Bronchial epithelial cell (primary cell): ENCODE data around the gene DHFR2. TPM values are rescaled to one million over a fixed set of nuclear protein-coding genes. Genes with fewer than 3 reads are reported as not detected.
A peak's percentile ranks its signal among the peaks of the same experiment; 100 is the strongest.
"Not testable (repeated sequence)": the region's sequence is repeated elsewhere in the genome, so short reads cannot be mapped to it uniquely, and the experiment has no call there.

ENCODE experiments used
- DNase-seq: peaks from one replicate; pipeline ENCODE4 v3.0.0-alpha.2; 2010; ENCODE audit warnings: low read depth
- FAIRE-seq: peaks from 2 replicates; lab custom pipeline; 2011; peaks lifted over from hg19 to GRCh38; lab: Jason Lieb, UNC
- H3K27me3 ChIP-seq: 2 replicates; pipeline ENCODE4 v1.5.1; 2011; ENCODE audit warnings: low read length; ENCODE audit not compliant: control insufficient read depth, insufficient read depth
- H3K36me3 ChIP-seq: 2 replicates; pipeline ENCODE4 v1.5.1; 2011; ENCODE audit warnings: low read length; ENCODE audit not compliant: control insufficient read depth, insufficient read depth
- H3K4me3 ChIP-seq: 2 replicates; pipeline ENCODE4 v1.5.1; 2011; ENCODE audit warnings: mild to moderate bottlenecking, low read depth, low read length, control low read depth
- CTCF ChIP-seq: IDR thresholded peaks from 2 replicates; pipeline ENCODE4 v1.5.1; 2011; ENCODE audit warnings: mild to moderate bottlenecking, moderate library complexity, low read length, control low read depth, inconsistent platforms; ENCODE audit not compliant: insufficient read depth, severe bottlenecking
- total RNA-seq: library from RNA; depleted of rRNA; stranded (reverse); fragments of >200 nt; gene quantifications from 2 replicates; pipeline ENCODE4 v1.2.1, GENCODE V29; 2014

DHFR2 gene
- total RNA-seq = 1.3 and 1.9 TPM in 2 replicates

- H3K36me3 ChIP-seq = peaks cover 2% of the 10 kb centered on the region
- DNase-seq (peak; percentile 96), FAIRE-seq (no peak)
- H3K27me3 ChIP-seq = no peaks in the 10 kb centered on the region
- H3K4me3 ChIP-seq = peak within 1 kb of the TSS; percentile 82
- no peak for TF ChIP-seq CTCF
These were observed at the start of gene DHFR2, which contains the start of gene NSUN3 for GRCh38 chr3:94062513-94063404. Gene DHFR2, minus strand, starts transcription at chr3:94062916. Its CDS starts 1,405 bp downstream, at chr3:94061511. Gene NSUN3, plus strand, starts transcription at chr3:94063061. Its CDS starts 66 bp downstream, at chr3:94063127.

GRCh38 chr3:94110854-94111253, 48.1 kb upstream of the DHFR2 start:
- Histone ChIP-seq H3K36me3 (peaks cover 2% of the 10 kb centered on the region), H3K27me3 (no peaks in the 10 kb centered on the region), H3K4me3 (no peak overlapping the region)
- DNase-seq (no peak), FAIRE-seq (no peak)
- TF ChIP-seq CTCF = no peak

- not testable (repeated sequence) for H3K36me3 ChIP-seq, H3K27me3 ChIP-seq, H3K4me3 ChIP-seq, FAIRE-seq, DNase-seq
These were observed 47.5 kb upstream of the DHFR2 start for GRCh38 chr3:94110232-94110631.

GRCh38 chr3:94106268-94106667, 43.6 kb upstream of the DHFR2 start:
- FAIRE-seq = no peak
- Histone ChIP-seq H3K36me3 (no peaks in the 10 kb centered on the region), H3K4me3 (no peak overlapping the region), H3K27me3 (no peaks in the 10 kb centered on the region)
- peak; percentile 50 for DNase-seq
- no peak for TF ChIP-seq CTCF

- peak; percentile 44 for DNase-seq
- Histone ChIP-seq H3K4me3 (no peak overlapping the region), H3K27me3 (no peaks in the 10 kb centered on the region), H3K36me3 (no peaks in the 10 kb centered on the region)
- no peak for TF ChIP-seq CTCF
- FAIRE-seq = no peak
These were observed 39.1 kb upstream of the DHFR2 start for GRCh38 chr3:94101860-94102259.

- DNase-seq = no peak
- no peak for FAIRE-seq
- H3K4me3 ChIP-seq = no peak overlapping the region
- no peaks in the 10 kb centered on the region for H3K27me3 ChIP-seq
- H3K36me3 ChIP-seq = no peaks in the 10 kb centered on the region
- no peak for TF ChIP-seq CTCF
These were observed 36.6 kb upstream of the DHFR2 start for GRCh38 chr3:94099311-94099710.
